ENCODE data around the gene EFNA5. TPM values are rescaled to one million over a fixed set of nuclear protein-coding genes. Genes with fewer than 3 reads are reported as not detected.

The EFNA5 gene
- 10 to 100 TPM; 21.3 to 47.0 (median 29.3) TPM for total RNA-seq

GRCh38 chr5:107670932-107671741, at the start of gene EFNA5:
TSS of gene EFNA5 (minus strand) at chr5:107670937.
- under 1% methylated on average over 45 of the region's 84 CpGs for WGBS
- Histone ChIP-seq H3K27ac (peak within 1 kb of the TSS; percentile 92), H3K9me3 (no peaks in the 10 kb centered on the region), H3K27me3 (peaks cover 7% of the 10 kb centered on the region), H3K4me1 (peaks cover 21% of the 10 kb centered on the region), H3K4me3 (peak within 1 kb of the TSS; percentile 71), H3K36me3 (no peaks in the 10 kb centered on the region)
- DNase-seq (ENCODE audit: low spot score in 2 of 2), result peak; percentile 76 to 83
- no peak for TF ChIP-seq POLR2A (IDR thresholded peaks at IDR 0.05)
- no peak for TF ChIP-seq EP300 (IDR thresholded peaks at IDR 0.05)
- no peak for TF ChIP-seq CTCF (IDR thresholded peaks at IDR 0.05)
- TF ChIP-seq POLR2AphosphoS5 (IDR thresholded peaks at IDR 0.05), result no peak

- Histone ChIP-seq H3K27me3 (no peaks in the 10 kb centered on the region), H3K9me3 (peaks cover 9% of the 10 kb centered on the region), H3K27ac (no peak overlapping the region), H3K4me3 (no peak overlapping the region), H3K4me1 (no peaks in the 10 kb centered on the region), H3K36me3 (no peaks in the 10 kb centered on the region)
- no CpG with 5 or more reads among the region's 6 CpGs for WGBS
- DNase-seq (ENCODE audit: low spot score in 2 of 2), result no peak
- TF ChIP-seq EP300 (IDR thresholded peaks at IDR 0.05) (no peak), POLR2AphosphoS5 (IDR thresholded peaks at IDR 0.05) (no peak), POLR2A (IDR thresholded peaks at IDR 0.05) (no peak), CTCF (IDR thresholded peaks at IDR 0.05) (no peak)
Observed at GRCh38 chr5:107719034-107719606, 48.4 kb upstream of the EFNA5 start.

DNA sequence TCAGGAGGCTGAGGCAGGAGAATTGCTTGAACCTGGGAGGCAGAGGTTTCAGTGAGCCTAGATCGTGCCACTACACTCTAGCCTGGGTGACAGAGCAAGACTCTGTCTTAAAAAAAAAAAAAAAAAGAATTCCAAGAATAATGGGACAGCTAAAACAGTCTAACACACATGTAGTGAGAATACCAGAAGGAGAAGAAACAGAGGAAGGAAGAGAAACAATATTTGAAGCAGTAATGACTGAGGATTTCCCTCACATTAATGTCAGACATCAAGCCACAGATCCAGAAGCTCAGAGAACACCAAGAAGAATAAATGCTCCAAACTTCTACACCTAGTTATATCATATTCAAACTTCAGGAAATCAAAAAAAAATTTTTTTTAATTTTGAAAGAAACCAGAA, 47.1 kb upstream of the EFNA5 start:
- no peaks in the 10 kb centered on the region for H3K36me3 ChIP-seq
- no peaks in the 10 kb centered on the region for H3K4me1 ChIP-seq
- 88% methylated on average over 1 of the region's 1 CpG for WGBS
- no peak for DNase-seq (ENCODE audit: low spot score in 2 of 2)
- no peak overlapping the region for H3K27ac ChIP-seq
- no peaks in the 10 kb centered on the region for H3K27me3 ChIP-seq
- TF ChIP-seq POLR2AphosphoS5 (IDR thresholded peaks at IDR 0.05), result no peak
- no peak for TF ChIP-seq POLR2A (IDR thresholded peaks at IDR 0.05)
- no peak for TF ChIP-seq EP300 (IDR thresholded peaks at IDR 0.05)
- no peak for TF ChIP-seq CTCF (IDR thresholded peaks at IDR 0.05)
- H3K4me3 ChIP-seq, result no peak overlapping the region
- H3K9me3 ChIP-seq, result peaks cover 9% of the 10 kb centered on the region

- 76% methylated on average over 5 of the region's 5 CpGs for WGBS
- TF ChIP-seq EP300 (IDR thresholded peaks at IDR 0.05) (no peak), CTCF (IDR thresholded peaks at IDR 0.05) (no peak), POLR2AphosphoS5 (IDR thresholded peaks at IDR 0.05) (no peak), POLR2A (IDR thresholded peaks at IDR 0.05) (no peak)
- Histone ChIP-seq H3K9me3 (no peaks in the 10 kb centered on the region), H3K36me3 (no peaks in the 10 kb centered on the region), H3K4me3 (no peak overlapping the region), H3K27me3 (no peaks in the 10 kb centered on the region), H3K4me1 (no peaks in the 10 kb centered on the region), H3K27ac (no peak overlapping the region)
- no peak for DNase-seq (ENCODE audit: low spot score in 2 of 2)
Observed at GRCh38 chr5:107713228-107713627, 42.5 kb upstream of the EFNA5 start.

DNA sequence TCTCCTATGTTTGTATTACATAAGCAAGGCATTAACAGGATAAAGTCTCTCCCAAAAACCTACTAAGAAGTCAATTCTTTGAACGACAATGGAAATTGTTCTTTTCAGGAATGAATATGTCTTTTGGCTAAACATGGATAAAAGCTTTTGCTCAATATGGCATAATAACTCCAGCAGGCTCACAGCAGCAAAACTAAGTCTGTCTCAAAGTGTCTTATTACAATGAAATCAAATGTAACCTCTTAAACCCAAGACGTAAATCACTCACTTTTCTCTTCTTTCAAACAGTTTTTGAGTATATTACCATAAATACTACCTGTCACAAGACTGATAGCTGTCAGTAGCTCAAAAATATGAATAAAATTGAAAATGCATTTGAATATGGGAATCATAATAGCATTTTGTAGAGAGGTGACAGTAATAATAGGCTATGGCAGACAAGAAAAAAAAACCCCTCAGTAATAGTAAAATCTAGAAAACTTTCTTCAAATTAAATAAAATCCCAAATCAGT, 41.7 kb upstream of the EFNA5 start:
- no peaks in the 10 kb centered on the region for H3K4me1 ChIP-seq
- H3K27me3 ChIP-seq, result no peaks in the 10 kb centered on the region
- 93% methylated on average over 2 of the region's 2 CpGs for WGBS
- no peak overlapping the region for H3K4me3 ChIP-seq
- TF ChIP-seq CTCF (IDR thresholded peaks at IDR 0.05) (no peak), EP300 (IDR thresholded peaks at IDR 0.05) (no peak), POLR2A (IDR thresholded peaks at IDR 0.05) (no peak), POLR2AphosphoS5 (IDR thresholded peaks at IDR 0.05) (no peak)
- no peak overlapping the region for H3K27ac ChIP-seq
- no peaks in the 10 kb centered on the region for H3K36me3 ChIP-seq
- DNase-seq (ENCODE audit: low spot score in 2 of 2), result no peak
- H3K9me3 ChIP-seq, result no peaks in the 10 kb centered on the region

Measured in suprapubic skin (tissue), 4 donors.